Stomach (tissue), 4 donors: ENCODE data around the gene FGD6.

Source experiments
- EP300 ChIP-seq: sonication (generic); formaldehyde crosslinking; IDR thresholded peaks from one replicate; pipeline ENCODE4 v1.6.1; 2017; ENCODE audit warnings: antibody characterized with exemption
- POLR2A ChIP-seq, 4 donors: fragments of 450-650 bp; IDR thresholded peaks; one replicate each; pipeline ENCODE4 v1.6.1; 2016; ENCODE audit warnings: antibody characterized with exemption in 4 of 4, control low read depth in 2 of 4, mild to moderate bottlenecking in 1 of 4, moderate library complexity in 1 of 4
- TF ChIP-seq, protein P1 (sequence below), 7 experiments: fragments of 450-650 bp in 4 of 7; fragments of 200-600 bp in 3 of 7; sonication (generic) in 3 of 7; IDR thresholded peaks; one replicate each; pipeline ENCODE4 v1.5.1; 2016 to 2019; ENCODE audit warnings: antibody characterized with exemption in 7 of 7, control low read depth in 2 of 7, mild to moderate bottlenecking in 1 of 7

DNA sequence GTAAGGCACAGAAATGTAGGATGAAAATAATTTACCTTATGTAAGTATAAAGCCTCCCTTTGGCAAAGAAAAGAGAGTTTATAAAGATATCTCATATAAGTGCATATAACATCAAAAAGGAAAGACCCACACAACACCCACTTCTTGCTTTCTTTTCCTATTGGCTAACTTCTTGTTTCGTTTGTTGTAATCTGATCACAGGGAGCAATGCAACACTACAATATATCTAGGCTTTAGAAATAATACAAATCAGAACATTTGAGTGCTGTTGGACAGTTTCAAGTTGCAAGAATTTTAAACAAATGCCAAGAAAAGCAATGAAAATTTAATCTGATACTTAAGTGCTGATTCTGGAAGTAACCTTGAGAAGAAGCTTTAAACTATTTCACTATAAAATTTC, 1.3 kb downstream of the FGD6 start:
- TF ChIP-seq, protein P1, sequence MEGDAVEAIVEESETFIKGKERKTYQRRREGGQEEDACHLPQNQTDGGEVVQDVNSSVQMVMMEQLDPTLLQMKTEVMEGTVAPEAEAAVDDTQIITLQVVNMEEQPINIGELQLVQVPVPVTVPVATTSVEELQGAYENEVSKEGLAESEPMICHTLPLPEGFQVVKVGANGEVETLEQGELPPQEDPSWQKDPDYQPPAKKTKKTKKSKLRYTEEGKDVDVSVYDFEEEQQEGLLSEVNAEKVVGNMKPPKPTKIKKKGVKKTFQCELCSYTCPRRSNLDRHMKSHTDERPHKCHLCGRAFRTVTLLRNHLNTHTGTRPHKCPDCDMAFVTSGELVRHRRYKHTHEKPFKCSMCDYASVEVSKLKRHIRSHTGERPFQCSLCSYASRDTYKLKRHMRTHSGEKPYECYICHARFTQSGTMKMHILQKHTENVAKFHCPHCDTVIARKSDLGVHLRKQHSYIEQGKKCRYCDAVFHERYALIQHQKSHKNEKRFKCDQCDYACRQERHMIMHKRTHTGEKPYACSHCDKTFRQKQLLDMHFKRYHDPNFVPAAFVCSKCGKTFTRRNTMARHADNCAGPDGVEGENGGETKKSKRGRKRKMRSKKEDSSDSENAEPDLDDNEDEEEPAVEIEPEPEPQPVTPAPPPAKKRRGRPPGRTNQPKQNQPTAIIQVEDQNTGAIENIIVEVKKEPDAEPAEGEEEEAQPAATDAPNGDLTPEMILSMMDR (IDR thresholded peaks at IDR 0.05), result no peak
- no peak for TF ChIP-seq POLR2A (IDR thresholded peaks at IDR 0.05)
- no peak for TF ChIP-seq EP300
